ENCODE measurements around the gene UQCRC2.

DNA sequence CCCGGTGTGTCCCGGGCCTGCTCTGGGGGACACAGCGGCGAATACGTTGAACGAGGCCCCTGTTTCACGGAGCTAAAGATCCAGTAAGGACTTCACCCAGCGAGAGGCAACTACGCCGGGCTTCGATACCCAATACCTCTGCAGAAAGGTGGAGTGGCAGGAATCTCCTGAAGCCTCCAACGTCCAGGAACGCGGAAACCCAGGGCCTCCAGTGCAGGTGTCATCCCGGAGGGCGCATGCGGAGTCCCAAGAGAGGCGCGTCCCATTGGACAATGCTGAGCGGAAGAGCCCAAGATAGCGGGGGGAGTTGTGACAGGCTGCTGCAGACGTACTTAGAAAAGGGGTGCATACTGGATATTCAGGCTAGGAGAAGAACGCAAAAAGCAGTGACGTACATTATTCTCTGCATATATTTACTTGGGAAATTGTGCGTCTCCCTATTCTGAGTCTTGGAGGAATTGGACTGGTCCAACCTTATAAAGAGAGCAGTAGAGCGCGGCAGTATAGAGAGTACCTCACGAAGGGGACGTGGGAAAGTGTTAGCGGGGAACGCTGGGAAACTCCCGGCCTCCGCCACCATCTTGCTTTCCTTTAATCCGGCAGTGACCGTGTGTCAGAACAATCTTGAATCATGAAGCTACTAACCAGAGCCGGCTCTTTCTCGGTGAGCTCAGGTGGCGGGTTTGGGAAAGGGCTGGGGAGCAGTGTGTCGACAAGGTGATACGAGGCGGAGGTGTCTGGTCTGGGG lies at the start of gene UQCRC2:
- TF ChIP-seq, protein P1, sequence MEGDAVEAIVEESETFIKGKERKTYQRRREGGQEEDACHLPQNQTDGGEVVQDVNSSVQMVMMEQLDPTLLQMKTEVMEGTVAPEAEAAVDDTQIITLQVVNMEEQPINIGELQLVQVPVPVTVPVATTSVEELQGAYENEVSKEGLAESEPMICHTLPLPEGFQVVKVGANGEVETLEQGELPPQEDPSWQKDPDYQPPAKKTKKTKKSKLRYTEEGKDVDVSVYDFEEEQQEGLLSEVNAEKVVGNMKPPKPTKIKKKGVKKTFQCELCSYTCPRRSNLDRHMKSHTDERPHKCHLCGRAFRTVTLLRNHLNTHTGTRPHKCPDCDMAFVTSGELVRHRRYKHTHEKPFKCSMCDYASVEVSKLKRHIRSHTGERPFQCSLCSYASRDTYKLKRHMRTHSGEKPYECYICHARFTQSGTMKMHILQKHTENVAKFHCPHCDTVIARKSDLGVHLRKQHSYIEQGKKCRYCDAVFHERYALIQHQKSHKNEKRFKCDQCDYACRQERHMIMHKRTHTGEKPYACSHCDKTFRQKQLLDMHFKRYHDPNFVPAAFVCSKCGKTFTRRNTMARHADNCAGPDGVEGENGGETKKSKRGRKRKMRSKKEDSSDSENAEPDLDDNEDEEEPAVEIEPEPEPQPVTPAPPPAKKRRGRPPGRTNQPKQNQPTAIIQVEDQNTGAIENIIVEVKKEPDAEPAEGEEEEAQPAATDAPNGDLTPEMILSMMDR (IDR thresholded peaks at IDR 0.05): no peak
- TF ChIP-seq EP300 (IDR thresholded peaks at IDR 0.05; ENCODE audit: low read depth): no peak
- TF ChIP-seq POLR2A (IDR thresholded peaks at IDR 0.05): peak; percentile 98
- TF ChIP-seq POLR2AphosphoS5 (IDR thresholded peaks at IDR 0.05): peak; percentile 88 to 98 (median 96)

Measured in transverse colon (tissue), 4 donors.